ENCODE results near the gene OR56A1. TPM values are rescaled to one million over a fixed set of nuclear protein-coding genes. Genes with fewer than 3 reads are reported as not detected.

OR56A1 gene, protein sequence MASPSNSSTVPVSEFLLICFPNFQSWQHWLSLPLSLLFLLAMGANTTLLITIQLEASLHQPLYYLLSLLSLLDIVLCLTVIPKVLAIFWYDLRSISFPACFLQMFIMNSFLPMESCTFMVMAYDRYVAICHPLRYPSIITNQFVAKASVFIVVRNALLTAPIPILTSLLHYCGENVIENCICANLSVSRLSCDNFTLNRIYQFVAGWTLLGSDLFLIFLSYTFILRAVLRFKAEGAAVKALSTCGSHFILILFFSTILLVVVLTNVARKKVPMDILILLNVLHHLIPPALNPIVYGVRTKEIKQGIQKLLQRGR
- total RNA-seq, result under 0.01 TPM in 1 of 2 replicates, not detected in the other

DNA sequence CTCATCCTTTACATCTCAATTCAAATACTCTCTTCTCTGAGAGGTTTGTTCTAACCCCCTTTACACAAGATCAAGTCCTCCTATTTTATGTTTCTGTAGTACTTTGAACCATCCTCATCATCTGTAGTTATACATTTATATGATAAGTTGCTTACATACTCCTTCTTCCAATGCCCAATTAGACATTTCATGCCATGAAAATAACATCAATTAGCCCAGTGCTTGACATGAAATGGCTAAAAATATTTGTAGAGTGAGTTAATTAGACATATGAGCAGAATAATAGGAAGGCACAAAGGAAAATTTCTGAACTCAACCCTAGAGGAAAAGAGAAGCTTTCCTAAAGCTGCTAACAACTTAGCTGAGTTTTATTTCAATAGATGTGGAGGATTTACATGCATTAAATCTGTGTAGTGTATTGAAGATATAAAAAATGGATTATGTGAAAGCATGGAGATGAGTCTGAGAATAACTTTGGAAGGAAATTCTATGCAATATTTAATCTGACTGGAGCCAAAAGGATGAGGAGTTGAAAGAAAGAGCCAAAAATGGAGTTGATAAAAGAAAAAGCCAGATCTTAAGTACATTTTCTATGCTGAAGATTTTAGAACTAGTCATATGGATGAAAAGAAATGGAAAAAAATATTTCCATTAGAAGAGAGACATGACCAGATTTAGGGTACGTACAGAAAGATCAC, at the start of gene OR56A1:
Gene OR56A1 (minus strand): TSS at position 51 of the 698 bp plus-strand sequence. CDS start 3,066 bp downstream, outside the sequence.

DNA sequence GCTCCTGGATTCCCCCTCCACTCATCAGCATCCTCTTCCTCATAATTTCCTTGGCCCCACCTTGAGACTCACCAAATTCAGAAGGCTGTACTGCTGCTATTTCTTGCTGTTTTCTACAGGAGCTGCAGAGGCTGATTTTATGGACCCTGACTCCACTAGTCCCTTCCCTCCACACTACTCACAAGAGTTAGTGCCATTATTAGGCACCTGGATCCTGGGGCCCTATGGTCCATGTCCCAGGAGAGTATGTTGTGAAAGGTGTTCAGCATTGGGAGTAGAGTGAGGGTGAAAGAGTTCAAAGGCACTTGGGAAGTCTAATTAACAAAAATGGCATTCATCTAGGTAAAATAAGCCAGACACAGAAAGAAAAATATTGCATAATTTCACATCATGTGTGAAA, 23.7 kb downstream of the OR56A1 start, which contains the start of gene OR56A4:
Gene OR56A4 (minus strand): TSS at position 101 of the 400 bp plus-strand sequence. CDS start 3,954 bp downstream, outside the sequence.

GRCh38 chr11:5986885-5987284, 43.7 kb downstream of the OR56A1 start, which contains the start of gene OR52L1:
Gene OR52L1 (minus strand): TSS chr11:5986985. CDS start chr11:5986930, 55 bp downstream.

Small RNA genes lying within 50 kb of the gene (small RNA-seq; reads per million reads assigned to genes)
- not detected for gene RNA5SP329 (ENCODE audit: low replicate concordance)

Other genes with a start within 250 kb of the OR56A1 start
- 0.72 TPM in 1 of 2 replicates, not detected in the other for gene OR52N5, start 247.4 kb downstream of the OR56A1 start, total RNA-seq
- gene OR52N1, start 239.5 kb downstream of the OR56A1 start, total RNA-seq, result 0.43 and 0.44 TPM in 2 replicates
- not detected in 2 replicates for gene OR52N2, start 221.8 kb downstream of the OR56A1 start, total RNA-seq
- 0.86 TPM in 1 of 2 replicates, not detected in the other for gene OR52E6, start 188.9 kb downstream of the OR56A1 start, total RNA-seq
- 1.0 TPM in 1 of 2 replicates, not detected in the other for gene OR52E8, start 173.1 kb downstream of the OR56A1 start, total RNA-seq
- gene OR52E4, start 150.1 kb downstream of the OR56A1 start, total RNA-seq, result not detected in 2 replicates
- gene OR52E5, start 137.6 kb downstream of the OR56A1 start, total RNA-seq, result not detected in 2 replicates
- not detected in 2 replicates for gene OR56A3, start 88.5 kb downstream of the OR56A1 start, total RNA-seq
- not detected in 2 replicates for gene OR56A5, start 62.3 kb downstream of the OR56A1 start, total RNA-seq
- gene OR52L1, start 43.8 kb downstream of the OR56A1 start, total RNA-seq, result not detected in 2 replicates
- not detected in 2 replicates for gene OR56A4, start 23.8 kb downstream of the OR56A1 start, total RNA-seq
- not detected in 2 replicates for gene OR56B4, start 76.9 kb upstream of the OR56A1 start, total RNA-seq
- not detected in 2 replicates for gene OR52B2, start 139.6 kb upstream of the OR56A1 start, total RNA-seq
- gene OR52W1, start 168.5 kb upstream of the OR56A1 start, total RNA-seq, result not detected in 2 replicates
- gene C11orf42, start 174.8 kb upstream of the OR56A1 start, total RNA-seq, result not detected in 2 replicates
- 24.9 and 36.5 TPM in 2 replicates for gene FHIP1B, start 203.9 kb upstream of the OR56A1 start, total RNA-seq
- gene CNGA4, start 208.3 kb upstream of the OR56A1 start, total RNA-seq, result 0.44 TPM in 1 of 2 replicates, not detected in the other
- not detected in 2 replicates for gene CCKBR, start 229.1 kb upstream of the OR56A1 start, total RNA-seq

Measured in placental pericyte (primary cell).